Parathyroid adenoma (tissue), 2 donors: ENCODE data around the gene SLC16A4.

Experiments used
- H2AFZ ChIP-seq: fragments of 300-600 bp; sonication (generic); one replicate; pipeline ENCODE4 v1.7.0; 2017; ENCODE audit warnings: antibody characterized with exemption, mild to moderate bottlenecking
- H3K27ac ChIP-seq: fragments of 300-600 bp; sonication (generic); one replicate; pipeline ENCODE4 v1.7.0; 2017
- H3K27me3 ChIP-seq: fragments of 300-600 bp; sonication (generic); one replicate; pipeline ENCODE4 v1.7.0; 2017; ENCODE audit warnings: low read length; ENCODE audit not compliant: control insufficient read depth, insufficient read depth
- H3K36me3 ChIP-seq: fragments of 300-600 bp; sonication (generic); one replicate; pipeline ENCODE4 v1.7.0; 2017; ENCODE audit warnings: low read length; ENCODE audit not compliant: control insufficient read depth, insufficient read depth
- H3K4me1 ChIP-seq: fragments of 300-600 bp; sonication (generic); one replicate; pipeline ENCODE4 v1.7.0; 2017; ENCODE audit warnings: control low read depth
- H3K4me2 ChIP-seq: fragments of 300-600 bp; sonication (generic); one replicate; pipeline ENCODE4 v1.7.0; 2017; ENCODE audit warnings: low read length
- H3K4me3 ChIP-seq: fragments of 300-600 bp; sonication (generic); one replicate; pipeline ENCODE4 v1.7.0; 2017; ENCODE audit warnings: low read depth, low read length
- H3K79me2 ChIP-seq: fragments of 300-600 bp; sonication (generic); one replicate; pipeline ENCODE4 v1.7.0; 2017; ENCODE audit warnings: control low read depth
- H3K9ac ChIP-seq: fragments of 300-600 bp; sonication (generic); one replicate; pipeline ENCODE4 v1.7.0; 2017; ENCODE audit warnings: mild to moderate bottlenecking
- H3K9me3 ChIP-seq: fragments of 300-600 bp; sonication (generic); one replicate; pipeline ENCODE4 v1.7.0; 2017; ENCODE audit warnings: low read length; ENCODE audit not compliant: control insufficient read depth
- CTCF ChIP-seq: fragments of 300-600 bp; sonication (generic); IDR thresholded peaks from one replicate; pipeline ENCODE4 v1.7.0; 2017; ENCODE audit warnings: antibody characterized with exemption, mild to moderate bottlenecking
- donor health status: primary hyperparathyroidism.

SLC16A4 gene

GRCh38 chr1:110426854-110427253, 36.0 kb upstream of the SLC16A4 start:
- no peak for TF ChIP-seq CTCF
- Histone ChIP-seq H3K9me3 (no peaks in the 10 kb centered on the region), H3K4me3 (no peak overlapping the region), H2AFZ (no peak overlapping the region), H3K79me2 (no peaks in the 10 kb centered on the region), H3K36me3 (no peaks in the 10 kb centered on the region), H3K9ac (no peak overlapping the region), H3K27ac (no peak overlapping the region), H3K27me3 (no peaks in the 10 kb centered on the region), H3K4me1 (no peaks in the 10 kb centered on the region), H3K4me2 (no peak overlapping the region)

- H3K4me2 ChIP-seq, result no peak overlapping the region
- H3K79me2 ChIP-seq, result no peaks in the 10 kb centered on the region
- H3K36me3 ChIP-seq, result no peaks in the 10 kb centered on the region
- TF ChIP-seq CTCF, result no peak
- no peaks in the 10 kb centered on the region for H3K9me3 ChIP-seq
- no peak overlapping the region for H3K9ac ChIP-seq
- H3K27ac ChIP-seq, result no peak overlapping the region
- no peaks in the 10 kb centered on the region for H3K4me1 ChIP-seq
- no peaks in the 10 kb centered on the region for H3K27me3 ChIP-seq
- no peak overlapping the region for H3K4me3 ChIP-seq
- no peak overlapping the region for H2AFZ ChIP-seq
Measured at GRCh38 chr1:110425612-110426152, 34.9 kb upstream of the SLC16A4 start.

GRCh38 chr1:110424699-110425611, 34.1 kb upstream of the SLC16A4 start:
- Histone ChIP-seq H3K4me3 (no peak overlapping the region), H3K36me3 (no peaks in the 10 kb centered on the region), H3K79me2 (no peaks in the 10 kb centered on the region), H3K9me3 (no peaks in the 10 kb centered on the region), H3K4me2 (no peak overlapping the region), H3K9ac (no peak overlapping the region), H3K27ac (no peak overlapping the region), H3K4me1 (no peaks in the 10 kb centered on the region), H3K27me3 (no peaks in the 10 kb centered on the region), H2AFZ (no peak overlapping the region)
- no peak for TF ChIP-seq CTCF

GRCh38 chr1:110420874-110421793, 30.3 kb upstream of the SLC16A4 start:
- H3K79me2 ChIP-seq, result no peaks in the 10 kb centered on the region
- no peak for TF ChIP-seq CTCF
- no peak overlapping the region for H3K4me3 ChIP-seq
- H3K27me3 ChIP-seq, result no peaks in the 10 kb centered on the region
- no peaks in the 10 kb centered on the region for H3K9me3 ChIP-seq
- no peak overlapping the region for H3K4me2 ChIP-seq
- H3K4me1 ChIP-seq, result no peaks in the 10 kb centered on the region
- H3K27ac ChIP-seq, result no peak overlapping the region
- H3K9ac ChIP-seq, result no peak overlapping the region
- H2AFZ ChIP-seq, result no peak overlapping the region
- no peaks in the 10 kb centered on the region for H3K36me3 ChIP-seq
